Choroid plexus epithelial cell (primary cell): Measurements from ENCODE around the gene SVBP.

Source experiments
- DNase-seq: peaks from one replicate; pipeline ENCODE4 v3.0.0-alpha.2; 2010; ENCODE audit warnings: low read depth
- H3K4me3 ChIP-seq: 2 replicates; pipeline ENCODE4 v1.5.1; 2011; ENCODE audit warnings: low read depth, mild to moderate bottlenecking, control low read depth, low read length, moderate library complexity
- TF ChIP-seq, protein P1 (sequence below): conservative IDR thresholded peaks from 2 replicates; pipeline ENCODE4 v1.5.1; 2011; ENCODE audit warnings: low read depth, mild to moderate bottlenecking, control low read depth, inconsistent platforms, low read length, moderate library complexity

SVBP gene

DNA sequence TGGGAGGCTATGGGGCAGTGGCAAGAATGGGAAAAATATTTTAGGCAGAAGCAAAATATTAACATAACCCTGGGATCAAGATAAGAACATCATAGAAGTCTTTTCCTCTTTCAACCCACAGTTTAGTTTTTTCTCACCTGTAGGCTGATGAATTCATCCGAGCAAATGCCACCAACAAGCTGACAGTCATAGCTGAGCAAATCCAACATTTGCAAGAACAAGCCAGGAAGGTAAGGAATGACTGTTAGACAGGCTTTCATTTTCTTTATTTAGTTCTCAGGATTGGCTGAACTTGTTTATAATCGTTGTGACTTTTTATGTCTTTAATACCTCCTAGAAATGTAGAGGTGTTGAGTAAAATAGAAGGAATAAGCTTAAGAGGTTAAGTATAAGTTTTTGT is 43.8 kb downstream of the SVBP start:
- DNase-seq = no peak
- H3K4me3 ChIP-seq = no peak overlapping the region
- TF ChIP-seq, protein P1, sequence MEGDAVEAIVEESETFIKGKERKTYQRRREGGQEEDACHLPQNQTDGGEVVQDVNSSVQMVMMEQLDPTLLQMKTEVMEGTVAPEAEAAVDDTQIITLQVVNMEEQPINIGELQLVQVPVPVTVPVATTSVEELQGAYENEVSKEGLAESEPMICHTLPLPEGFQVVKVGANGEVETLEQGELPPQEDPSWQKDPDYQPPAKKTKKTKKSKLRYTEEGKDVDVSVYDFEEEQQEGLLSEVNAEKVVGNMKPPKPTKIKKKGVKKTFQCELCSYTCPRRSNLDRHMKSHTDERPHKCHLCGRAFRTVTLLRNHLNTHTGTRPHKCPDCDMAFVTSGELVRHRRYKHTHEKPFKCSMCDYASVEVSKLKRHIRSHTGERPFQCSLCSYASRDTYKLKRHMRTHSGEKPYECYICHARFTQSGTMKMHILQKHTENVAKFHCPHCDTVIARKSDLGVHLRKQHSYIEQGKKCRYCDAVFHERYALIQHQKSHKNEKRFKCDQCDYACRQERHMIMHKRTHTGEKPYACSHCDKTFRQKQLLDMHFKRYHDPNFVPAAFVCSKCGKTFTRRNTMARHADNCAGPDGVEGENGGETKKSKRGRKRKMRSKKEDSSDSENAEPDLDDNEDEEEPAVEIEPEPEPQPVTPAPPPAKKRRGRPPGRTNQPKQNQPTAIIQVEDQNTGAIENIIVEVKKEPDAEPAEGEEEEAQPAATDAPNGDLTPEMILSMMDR = no peak

DNA sequence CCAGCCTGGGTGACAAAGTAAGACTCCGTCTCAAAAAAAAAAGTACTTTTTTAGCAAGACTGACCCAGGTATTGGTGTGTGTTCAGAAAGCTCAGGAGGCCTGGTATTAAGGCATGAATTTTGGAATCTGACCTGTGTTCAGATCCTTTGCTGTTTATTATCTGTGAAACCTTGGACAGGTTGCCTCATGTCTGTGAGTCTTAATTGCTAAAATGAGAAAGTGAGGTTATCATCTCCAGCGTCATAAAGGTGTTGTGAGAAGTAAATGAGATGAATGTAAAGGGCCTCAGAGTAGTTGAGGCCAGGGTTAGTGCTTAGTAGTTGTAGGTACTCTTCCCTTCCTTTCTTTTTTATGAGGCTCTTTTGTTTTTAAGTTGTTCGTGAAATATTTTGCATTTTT is 47.4 kb downstream of the SVBP start:
- H3K4me3 ChIP-seq = no peak overlapping the region
- no peak for DNase-seq
- TF ChIP-seq, protein P1 = no peak

GRCh38 chr1:42768172-42768571 is 49.0 kb downstream of the SVBP start:
- peak overlapping the region; percentile 97 for H3K4me3 ChIP-seq
- DNase-seq = no peak
- TF ChIP-seq, protein P1 = no peak

- DNase-seq = peak; percentile 20
- peak overlapping the region; percentile 97 for H3K4me3 ChIP-seq
- TF ChIP-seq, protein P1 = no peak
These were observed 49.6 kb downstream of the SVBP start for GRCh38 chr1:42767510-42768000.

DNA sequence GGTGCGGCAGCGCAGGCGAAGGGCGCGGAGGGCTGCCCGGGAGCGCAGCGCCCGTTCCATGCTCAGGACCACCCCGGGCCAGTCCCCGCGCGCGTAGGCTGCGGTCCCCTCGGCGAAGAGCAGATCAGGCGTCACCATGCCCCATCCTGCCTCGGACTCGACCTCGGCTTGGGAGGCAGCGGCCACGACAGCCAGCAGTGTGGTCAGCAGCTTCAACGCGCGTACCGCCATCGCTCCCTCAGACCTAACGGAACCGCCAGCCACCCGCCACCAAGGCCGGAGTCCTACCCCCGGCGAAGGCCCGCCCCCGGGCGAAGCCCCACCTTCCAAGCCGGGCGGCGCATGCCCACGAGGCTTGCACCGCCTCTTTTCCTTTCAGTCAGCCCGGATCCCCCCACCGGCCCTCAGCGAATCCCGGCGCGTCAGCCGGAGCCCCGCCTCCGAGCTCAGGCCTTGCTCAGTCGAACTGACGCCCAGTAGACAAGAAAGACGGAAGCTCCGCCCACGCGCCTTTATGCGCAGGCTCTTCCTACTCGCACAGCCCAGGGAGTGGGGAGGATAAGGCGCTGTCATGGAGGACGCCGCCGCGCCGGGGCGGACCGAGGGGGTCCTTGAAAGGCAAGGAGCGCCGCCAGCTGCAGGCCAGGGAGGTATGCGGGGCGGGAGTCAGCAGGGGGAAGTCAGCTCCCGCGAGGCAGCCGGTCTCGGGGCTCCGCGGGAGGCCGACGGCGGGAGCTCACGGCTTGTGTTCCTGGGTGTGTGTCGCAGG is 50.3 kb downstream of the SVBP start, which contains the start of the genes C1orf50 and P3H1:
Gene C1orf50 (plus strand): TSS at position 509 of the 769 bp plus-strand sequence. CDS start 63 bp downstream, at position 572.
Gene P3H1 (minus strand): TSS at position 288 of the 769 bp plus-strand sequence. CDS start 57 bp downstream, at position 231.
- TF ChIP-seq, protein P1 = no peak
- DNase-seq = peak; percentile 99

DNA sequence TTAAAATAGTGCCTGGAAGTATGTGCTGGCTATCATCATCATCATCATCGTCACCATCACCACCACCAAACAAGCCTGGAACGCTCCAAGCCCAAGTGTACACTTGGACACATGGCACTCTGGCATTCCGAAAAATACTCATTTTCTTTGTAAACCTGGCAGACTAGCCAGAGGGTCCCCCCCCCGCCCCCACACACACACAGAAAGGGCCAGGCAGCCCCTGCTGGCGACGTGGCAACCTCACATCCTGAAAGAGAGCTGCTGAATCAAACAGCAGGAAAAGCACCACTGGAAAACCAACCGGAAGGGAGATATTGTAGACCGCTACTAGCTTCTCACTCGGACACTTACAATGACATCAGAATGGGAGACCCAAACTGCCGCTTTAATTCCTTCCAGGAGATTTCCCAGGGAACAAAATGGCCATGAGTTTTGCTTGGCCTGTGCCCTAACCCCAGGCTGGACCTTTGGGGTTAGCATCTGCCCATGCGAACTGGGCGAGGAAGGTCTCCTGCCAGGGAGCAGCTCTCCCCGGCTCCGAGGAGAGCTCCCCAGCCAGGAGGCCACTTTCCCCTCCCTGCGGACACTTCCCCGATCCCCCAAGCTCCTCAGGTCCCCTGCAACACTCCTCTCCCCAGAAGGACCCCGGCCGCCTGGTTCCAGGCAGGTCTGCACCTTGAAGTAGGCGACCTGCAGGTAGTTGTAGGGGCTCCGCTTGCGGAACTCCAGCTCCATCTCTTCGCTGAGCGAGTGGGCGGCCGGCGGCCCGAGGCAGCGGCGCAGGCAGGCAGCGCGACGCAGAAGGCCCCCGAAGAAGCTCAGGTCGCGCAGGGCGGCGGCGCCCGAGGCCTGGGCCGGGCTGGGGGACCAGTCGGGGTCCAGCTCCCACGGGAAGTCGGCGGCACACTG is 51.1 kb downstream of the SVBP start:
- DNase-seq = peak; percentile 84
- H3K4me3 ChIP-seq = peak overlapping the region; percentile 100
- TF ChIP-seq, protein P1 = peak; percentile 75

More for the DNA sequence above, 50.3 kb downstream of the SVBP start, which contains the start of the genes C1orf50 and P3H1:
- peak within 1 kb of the TSS; percentile 100 for H3K4me3 ChIP-seq
